22Rv1 (cell line): Measurements from ENCODE around the gene CD37.

Experiments used
- CTCF ChIP-seq: fragments of 450-650 bp; IDR thresholded peaks from 2 replicates; pipeline ENCODE4 v1.5.1; 2017; ENCODE audit warnings: mild to moderate bottlenecking
- ZFX ChIP-seq: fragments of 450-650 bp; IDR thresholded peaks from 2 replicates; pipeline ENCODE4 v1.6.1; 2017; ENCODE audit warnings: antibody characterized with exemption, borderline replicate concordance

DNA sequence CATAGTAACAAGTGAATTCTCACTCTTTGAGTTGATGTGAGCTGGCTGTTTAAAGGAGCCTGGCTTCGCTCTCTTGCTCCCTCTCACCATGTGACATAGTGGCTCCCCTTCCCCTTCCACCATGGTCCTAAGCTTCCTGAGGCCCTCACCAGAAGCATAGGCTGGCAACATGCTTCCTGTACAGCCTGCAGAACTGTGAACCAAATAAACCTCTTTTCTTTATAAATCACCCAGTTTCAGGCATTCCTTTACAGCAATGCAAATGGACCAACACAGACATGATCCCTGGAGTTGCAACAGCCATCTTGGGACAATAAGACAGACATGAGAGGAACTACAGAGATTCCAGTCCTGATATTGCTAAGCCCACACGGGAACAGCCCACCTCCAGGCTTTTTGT lies 14.4 kb downstream of the CD37 start:
- TF ChIP-seq CTCF (no peak), ZFX (no peak)
